Left ventricle myocardium inferior (tissue), 1 donor: Measurements from ENCODE around the gene HACD4. TPM values are rescaled to one million over a fixed set of nuclear protein-coding genes. Genes with fewer than 3 reads are reported as not detected.

ENCODE experiments used
- DNase-seq: peaks from one replicate; pipeline ENCODE4 v3.0.0-alpha.2; 2020
- H3K27ac ChIP-seq: fragments of 200-600 bp; replicated peaks from 2 replicates; pipeline ENCODE4 v1.8.0; 2021
- H3K27me3 ChIP-seq: fragments of 200-600 bp; 2 replicates; pipeline ENCODE4 v1.8.0; 2021; ENCODE audit warnings: low read depth
- H3K36me3 ChIP-seq: fragments of 200-600 bp; 2 replicates; pipeline ENCODE4 v1.8.0; 2021
- H3K4me1 ChIP-seq: fragments of 200-600 bp; 2 replicates; pipeline ENCODE4 v1.8.0; 2021
- H3K4me3 ChIP-seq: fragments of 200-600 bp; 2 replicates; pipeline ENCODE4 v1.8.0; 2021; ENCODE audit warnings: mild to moderate bottlenecking, moderate library complexity
- H3K9me3 ChIP-seq: fragments of 200-600 bp; replicated peaks from 2 replicates; pipeline ENCODE4 v1.8.0; 2021
- CTCF ChIP-seq: fragments of 200-600 bp; IDR thresholded peaks from 2 replicates; pipeline ENCODE4 v1.8.0; 2021; ENCODE audit warnings: antibody characterized with exemption, mild to moderate bottlenecking, borderline replicate concordance
- intact Hi-C: fragments of 100-400 bp; cut with micrococcal nuclease; formaldehyde crosslinking; loops from one replicate; pipeline ENCODE4 v1.11.0; 2022
- long read RNA-seq: library from polyadenylated mRNA; unstranded; transcript quantifications from one replicate; pipeline ENCODE4 v2.0.0, GENCODE V29; 2021
- total RNA-seq: library from RNA; stranded (reverse); fragmentation: NEBNext Ultra II Directional; extraction: Animal tissue kit (Norgen Biotek cat#: 25700); gene quantifications from one replicate; pipeline ENCODE4 v1.2.1, GENCODE V29; 2021
- donor health status: DM: no; HTN: yes; CAD: no; lungs with severe emphysema.

Gene HACD4
- total RNA-seq, result 0.71 TPM
- long read RNA-seq, partial matches to known transcripts, result 0 of 1 reads
- long read RNA-seq, other reads (novel, unspliced or antisense), result 1 of 1 reads

DNA sequence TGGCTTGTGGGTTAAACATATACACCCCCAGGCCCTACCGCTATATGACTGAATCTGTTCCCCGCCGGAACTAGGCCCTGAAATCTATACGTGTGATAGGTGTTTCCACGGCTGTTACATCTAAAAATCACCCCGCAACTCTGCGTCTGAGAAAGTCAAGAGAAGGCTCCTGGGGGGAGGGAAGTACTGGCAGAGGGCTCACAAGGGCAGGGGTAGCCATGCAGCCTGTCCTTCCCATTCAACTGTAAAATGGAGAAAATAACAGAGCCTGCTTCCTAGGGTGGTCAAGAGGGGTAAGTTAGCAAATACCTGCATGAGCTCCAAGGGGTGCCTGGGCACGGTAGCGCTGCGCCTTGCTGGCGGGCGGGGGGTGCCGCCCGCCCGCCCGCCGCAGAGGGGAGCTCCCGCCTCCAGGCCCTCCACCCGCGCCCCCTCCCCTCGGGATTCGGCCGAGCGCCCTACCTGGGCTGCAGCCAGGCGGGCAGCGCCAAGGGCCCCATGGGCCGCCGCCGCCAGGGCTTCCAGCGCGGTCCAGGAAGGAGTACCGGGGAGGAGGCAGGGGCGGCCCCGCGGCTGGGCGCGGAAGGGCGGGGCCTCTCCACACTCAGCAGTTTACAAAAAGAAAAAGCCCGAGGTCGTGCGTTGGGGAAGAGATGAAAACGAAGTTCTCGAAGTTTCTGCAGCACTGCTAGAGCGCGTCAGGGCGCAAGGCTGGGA is at the start of gene HACD4:
TSS of gene HACD4 (minus strand) at position 550 of the 717 bp plus-strand sequence. CDS start at position 500, 50 bp downstream.
- DNase-seq, result peak; percentile 53
- intact Hi-C loops, result no loop called here
- peak; percentile 14 for TF ChIP-seq CTCF

GRCh38 chr9:21080793-21081192 is 49.4 kb upstream of the HACD4 start:
- TF ChIP-seq CTCF, result no peak
- Histone ChIP-seq H3K36me3 (no peaks in the 10 kb centered on the region), H3K4me3 (no peak overlapping the region), H3K27me3 (no peaks in the 10 kb centered on the region), H3K27ac (peak overlapping the region; percentile 31), H3K4me1 (peaks cover 22% of the 10 kb centered on the region), H3K9me3 (peaks cover 2% of the 10 kb centered on the region)
- DNase-seq, result no peak
- intact Hi-C loops, result no loop called here

More for the DNA sequence above, at the start of gene HACD4:
- H3K9me3 ChIP-seq, result no peaks in the 10 kb centered on the region
- H3K27me3 ChIP-seq, result no peaks in the 10 kb centered on the region
- H3K27ac ChIP-seq, result peak within 1 kb of the TSS; percentile 68
- no peaks in the 10 kb centered on the region for H3K36me3 ChIP-seq
- peaks cover 13% of the 10 kb centered on the region for H3K4me1 ChIP-seq
- H3K4me3 ChIP-seq, result peak within 1 kb of the TSS; percentile 68

- no peaks in the 10 kb centered on the region for H3K9me3 ChIP-seq
- intact Hi-C loops, result no loop called here
- peaks cover 22% of the 10 kb centered on the region for H3K4me1 ChIP-seq
- no peak overlapping the region for H3K4me3 ChIP-seq
- no peak overlapping the region for H3K27ac ChIP-seq
- no peak for DNase-seq
- no peak for TF ChIP-seq CTCF
- no peaks in the 10 kb centered on the region for H3K27me3 ChIP-seq
- H3K36me3 ChIP-seq, result no peaks in the 10 kb centered on the region
Observed at GRCh38 chr9:21078702-21079101, 47.3 kb upstream of the HACD4 start.

GRCh38 chr9:21077781-21078180 is 46.3 kb upstream of the HACD4 start, which contains the start of gene IFNB1:
TSS of gene IFNB1 (minus strand) at chr9:21077942. CDS start at chr9:21077869, 73 bp downstream.
- intact Hi-C loops, result no loop called here

GRCh38 chr9:21075484-21075883 is 44.0 kb upstream of the HACD4 start:
- no peak for DNase-seq
- TF ChIP-seq CTCF, result no peak
- H3K36me3 ChIP-seq, result no peaks in the 10 kb centered on the region
- intact Hi-C loops, result no loop called here
- H3K9me3 ChIP-seq, result no peaks in the 10 kb centered on the region
- H3K4me1 ChIP-seq, result peaks cover 6% of the 10 kb centered on the region
- H3K4me3 ChIP-seq, result no peak overlapping the region
- H3K27ac ChIP-seq, result no peak overlapping the region
- no peaks in the 10 kb centered on the region for H3K27me3 ChIP-seq

More at GRCh38 chr9:21077781-21078180, 46.3 kb upstream of the HACD4 start, which contains the start of gene IFNB1:
- Histone ChIP-seq H3K36me3 (no peaks in the 10 kb centered on the region), H3K27ac (no peak within 1 kb of the TSS), H3K4me1 (peaks cover 20% of the 10 kb centered on the region), H3K9me3 (no peaks in the 10 kb centered on the region), H3K27me3 (no peaks in the 10 kb centered on the region), H3K4me3 (no peak within 1 kb of the TSS)
- TF ChIP-seq CTCF, result no peak
- no peak for DNase-seq
